Lung (tissue), 12 donors: ENCODE measurements around the gene TMCC3. TPM values are rescaled to one million over a fixed set of nuclear protein-coding genes. Genes with fewer than 3 reads are reported as not detected.

Experiments used
- ATAC-seq: fragments of 200-7000 bp; cut with Tn5 transposase; one replicate; pipeline ENCODE4 v1.9.1; 2020; ENCODE audit warnings: moderate number of reproducible peaks; ENCODE audit not compliant: insufficient read depth, low FRiP score
- DNase-seq, 3 donors: peaks; one replicate each; pipeline ENCODE4 v3.0.0-alpha.2; 2013 to 2017
- H3K27ac ChIP-seq, 2 donors: one replicate each; pipeline ENCODE4 v1.5.1; 2013; ENCODE audit warnings: mild to moderate bottlenecking in 2 of 2, moderate library complexity in 2 of 2, control low read depth in 1 of 2, inconsistent platforms in 1 of 2, low read depth in 1 of 2, low read length in 1 of 2
- H3K27me3 ChIP-seq, 3 donors: one replicate each; pipeline ENCODE4 v1.5.1; 2013; ENCODE audit warnings: low read length in 2 of 3; ENCODE audit not compliant: control insufficient read depth in 3 of 3, insufficient read depth in 3 of 3
- H3K36me3 ChIP-seq, 4 donors: one replicate each; pipeline ENCODE4 v1.5.1; 2013; ENCODE audit warnings: low read length in 4 of 4, mild to moderate bottlenecking in 1 of 4, moderate library complexity in 1 of 4; ENCODE audit not compliant: control insufficient read depth in 4 of 4, insufficient read depth in 4 of 4
- H3K4me1 ChIP-seq, 5 donors: one replicate each; pipeline ENCODE4 v1.5.1; 2013; ENCODE audit warnings: low read length in 5 of 5, mild to moderate bottlenecking in 2 of 5, moderate library complexity in 1 of 5; ENCODE audit not compliant: control insufficient read depth in 5 of 5, insufficient read depth in 5 of 5
- H3K4me3 ChIP-seq: one replicate; pipeline ENCODE4 v1.5.1; 2013; ENCODE audit warnings: mild to moderate bottlenecking, control low read depth, moderate library complexity
- H3K9ac ChIP-seq, 2 donors: one replicate each; pipeline ENCODE4 v1.5.1; 2013; ENCODE audit warnings: low read length in 2 of 2, control low read depth in 1 of 2; ENCODE audit not compliant: insufficient read depth in 1 of 2
- H3K9me3 ChIP-seq, 4 donors: one replicate each; pipeline ENCODE4 v1.5.1; 2013; ENCODE audit warnings: low read length in 3 of 4, mild to moderate bottlenecking in 1 of 4, moderate library complexity in 1 of 4; ENCODE audit not compliant: control insufficient read depth in 4 of 4, insufficient read depth in 3 of 4
- WGBS, 2 donors: extraction: QIAGEN DNeasy Blood & Tissue Kit; methylation state at CpG; one replicate each; pipeline ENCODE4 v1.1.7; 2013; 5-methylcytosine and 5-hydroxymethylcytosine counted together
- polyA plus RNA-seq, 2 donors: library from polyadenylated mRNA; stranded (reverse); fragments of 200-250 nt; gene quantifications; one replicate each; pipeline ENCODE4 v1.2.1, GENCODE V29; 2013
- total RNA-seq, 2 donors: library from RNA; depleted of rRNA in 1 of 2; stranded (reverse); fragments of >200 nt in 1 of 2; gene quantifications; one replicate each; pipeline ENCODE4 v1.2.1, GENCODE V29; 2014 to 2021
- TF ChIP-seq, protein P1 (sequence below): IDR thresholded peaks from 2 replicates; pipeline ENCODE4 v1.5.1; 2012; ENCODE audit warnings: mild to moderate bottlenecking; ENCODE audit errors: control extremely low read depth, extremely low read depth
- donor health status: control.
- donor health status: control.
- donor health status: Bipolar disorder and iron deficiency.
- donor health status: healthy.
- donor health status: DM: yes; HTN: yes; CAD: no.

The TMCC3 gene
- total and polyA plus RNA-seq, 4 donors = 1.7 to 17.8 (median 7.6) TPM

DNA sequence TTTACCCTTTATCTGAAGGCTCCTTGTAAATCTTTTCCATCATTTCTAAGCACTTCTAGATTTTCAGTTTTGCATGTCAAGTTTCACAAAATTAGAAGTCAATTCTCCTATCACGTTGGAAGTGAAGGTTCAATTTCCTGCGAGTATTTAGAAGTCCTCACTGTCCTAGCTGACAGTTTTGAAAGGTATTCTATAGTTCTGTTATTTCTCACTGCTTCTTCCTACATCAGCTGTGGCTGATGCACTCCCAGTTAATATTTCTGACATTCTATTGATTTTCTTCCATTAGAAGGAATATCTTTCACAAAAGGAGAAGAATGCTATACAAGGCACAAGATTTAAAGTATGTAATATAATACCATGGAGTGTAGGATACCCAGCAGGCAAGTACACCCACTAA lies 15.8 kb upstream of the TMCC3 start:
- Histone ChIP-seq H3K4me3 (no peak overlapping the region), H3K27me3 (no peaks in the 10 kb centered on the region), H3K9ac (no peak overlapping the region), H3K36me3 (no peaks in the 10 kb centered on the region), H3K4me1 (peaks cover 0 to 4% (median 1%) of the 10 kb centered on the region in 5 donors), H3K9me3 (no peaks in the 10 kb centered on the region), H3K27ac (no peak overlapping the region)
- DNase-seq = no peak
- TF ChIP-seq, protein P1, sequence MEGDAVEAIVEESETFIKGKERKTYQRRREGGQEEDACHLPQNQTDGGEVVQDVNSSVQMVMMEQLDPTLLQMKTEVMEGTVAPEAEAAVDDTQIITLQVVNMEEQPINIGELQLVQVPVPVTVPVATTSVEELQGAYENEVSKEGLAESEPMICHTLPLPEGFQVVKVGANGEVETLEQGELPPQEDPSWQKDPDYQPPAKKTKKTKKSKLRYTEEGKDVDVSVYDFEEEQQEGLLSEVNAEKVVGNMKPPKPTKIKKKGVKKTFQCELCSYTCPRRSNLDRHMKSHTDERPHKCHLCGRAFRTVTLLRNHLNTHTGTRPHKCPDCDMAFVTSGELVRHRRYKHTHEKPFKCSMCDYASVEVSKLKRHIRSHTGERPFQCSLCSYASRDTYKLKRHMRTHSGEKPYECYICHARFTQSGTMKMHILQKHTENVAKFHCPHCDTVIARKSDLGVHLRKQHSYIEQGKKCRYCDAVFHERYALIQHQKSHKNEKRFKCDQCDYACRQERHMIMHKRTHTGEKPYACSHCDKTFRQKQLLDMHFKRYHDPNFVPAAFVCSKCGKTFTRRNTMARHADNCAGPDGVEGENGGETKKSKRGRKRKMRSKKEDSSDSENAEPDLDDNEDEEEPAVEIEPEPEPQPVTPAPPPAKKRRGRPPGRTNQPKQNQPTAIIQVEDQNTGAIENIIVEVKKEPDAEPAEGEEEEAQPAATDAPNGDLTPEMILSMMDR = no peak
- ATAC-seq = no peak
- WGBS, 2 donors = 82 to 84% methylated on average over 2 of the region's 2 CpGs

- Histone ChIP-seq H3K4me3 (no peak overlapping the region), H3K9ac (no peak overlapping the region), H3K9me3 (no peaks in the 10 kb centered on the region), H3K27me3 (no peaks in the 10 kb centered on the region), H3K27ac (no peak overlapping the region), H3K4me1 (peaks cover 0 to 14% (median 1%) of the 10 kb centered on the region in 5 donors), H3K36me3 (no peaks in the 10 kb centered on the region)
- TF ChIP-seq, protein P1 = no peak
- no peak for ATAC-seq
- no peak for DNase-seq
- WGBS, 2 donors = 74 to 77% methylated on average over 4 of the region's 4 CpGs
These were observed 13.3 kb upstream of the TMCC3 start for GRCh38 chr12:94663702-94664101.

- WGBS, 2 donors = 69 to 83% methylated on average over 4 of the region's 4 CpGs
- Histone ChIP-seq H3K27ac (no peak overlapping the region), H3K9ac (no peak overlapping the region), H3K4me3 (no peak overlapping the region), H3K27me3 (no peaks in the 10 kb centered on the region), H3K4me1 (peaks cover 0 to 14% (median 2%) of the 10 kb centered on the region in 5 donors), H3K36me3 (no peaks in the 10 kb centered on the region), H3K9me3 (no peaks in the 10 kb centered on the region)
- TF ChIP-seq, protein P1 = no peak
- no peak for DNase-seq
- no peak for ATAC-seq
These were observed 12.7 kb upstream of the TMCC3 start for GRCh38 chr12:94663071-94663470.

DNA sequence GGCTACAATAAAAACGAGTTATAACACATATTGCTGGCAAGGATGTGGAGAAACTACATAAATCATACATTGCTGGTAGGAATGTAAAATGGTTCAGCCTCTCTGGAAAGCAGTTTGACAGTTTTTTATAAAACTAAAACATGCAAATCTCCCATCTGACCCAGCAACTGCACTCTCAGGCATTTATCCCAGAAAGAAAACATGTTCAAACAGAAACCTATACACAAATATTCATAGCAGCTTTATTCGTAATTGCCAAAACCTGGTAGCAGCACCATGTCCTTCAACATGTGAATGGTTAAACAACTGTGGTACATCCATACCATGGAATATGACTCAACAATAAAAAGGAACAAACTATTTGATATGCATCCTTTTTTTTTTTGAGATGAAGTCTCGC lies 10.1 kb upstream of the TMCC3 start:
- Histone ChIP-seq H3K27ac (no peak overlapping the region), H3K27me3 (no peaks in the 10 kb centered on the region), H3K36me3 (no peaks in the 10 kb centered on the region), H3K4me1 (peaks cover 0 to 14% (median 2%) of the 10 kb centered on the region in 5 donors), H3K9me3 (no peaks in the 10 kb centered on the region), H3K9ac (no peak overlapping the region), H3K4me3 (no peak overlapping the region)
- TF ChIP-seq, protein P1 = no peak
- DNase-seq = no peak
- no peak for ATAC-seq
- 76 to 86% methylated on average over 3 of the region's 3 CpGs for WGBS, 2 donors
